Ovary (tissue), 9 donors: ENCODE data around the gene SSBP4. TPM values are rescaled to one million over a fixed set of nuclear protein-coding genes. Genes with fewer than 3 reads are reported as not detected.

ENCODE experiments used
- DNase-seq, 5 donors: peaks; one replicate each; pipeline ENCODE4 v3.0.0-alpha.2; 2019 to 2020
- H3K27ac ChIP-seq, 2 donors: fragments of 200-600 bp; one replicate each; pipeline versions ENCODE4 v1.5.1 to v1.8.0; 2019 to 2022
- H3K27me3 ChIP-seq: fragments of 200-600 bp; one replicate; pipeline ENCODE4 v1.8.0; 2022
- H3K36me3 ChIP-seq: fragments of 200-600 bp; sonication (generic); one replicate; pipeline ENCODE4 v1.5.1; 2019
- H3K4me1 ChIP-seq: one replicate; pipeline ENCODE4 v1.8.1; 2013; ENCODE audit warnings: mild to moderate bottlenecking, moderate library complexity; ENCODE audit not compliant: insufficient read depth
- H3K4me3 ChIP-seq: fragments of 200-600 bp; sonication (generic); one replicate; pipeline ENCODE4 v1.5.1; 2017
- H3K9me3 ChIP-seq, 2 donors: fragments of 200-600 bp in 1 of 2; sonication (generic) in 1 of 2; one replicate each; pipeline versions ENCODE4 v1.5.1 to v1.8.1; 2013 to 2019; ENCODE audit warnings: mild to moderate bottlenecking in 1 of 2, moderate library complexity in 1 of 2
- CTCF ChIP-seq, 3 donors: fragments of 450-650 bp in 2 of 3; fragments of 200-600 bp in 1 of 3; IDR thresholded peaks; one replicate each; pipeline versions ENCODE4 v1.5.1 to v1.8.0; 2016 to 2022; ENCODE audit warnings: antibody characterized with exemption in 3 of 3, mild to moderate bottlenecking in 1 of 3
- EP300 ChIP-seq: sonication (generic); formaldehyde crosslinking; IDR thresholded peaks from one replicate; pipeline ENCODE4 v1.6.1; 2017; ENCODE audit warnings: antibody characterized with exemption
- POLR2A ChIP-seq: fragments of 450-650 bp; IDR thresholded peaks from one replicate; pipeline ENCODE4 v1.6.1; 2017; ENCODE audit warnings: antibody characterized with exemption, mild to moderate bottlenecking, moderate library complexity
- WGBS, 3 donors: extraction: QIAGEN DNeasy Blood & Tissue Kit in 1 of 3; methylation state at CpG; one replicate each; pipeline versions ENCODE4 v1.1.5 to v1.1.7; 2013 to 2017; 5-methylcytosine and 5-hydroxymethylcytosine counted together
- intact Hi-C, 4 donors: fragments of 100-400 bp; cut with DNase I; formaldehyde crosslinking; loops; one replicate each; pipeline versions ENCODE4 v1.11.0 to v1.15.1; 2022 to 2023
- polyA plus RNA-seq, 2 donors: library from polyadenylated mRNA; stranded (reverse); fragments of 200-250 nt in 1 of 2; fragments of 350-450 nt in 1 of 2; fragmentation: Illumina TruSeq in 1 of 2; extraction: RNeasy Lipid Tissue Mini Kit (QIAGEN cat#74804) in 1 of 2; gene quantifications; one replicate each; pipeline ENCODE4 v1.2.3, GENCODE V29; 2013 to 2014
- total RNA-seq, 7 donors: library from RNA; depleted of rRNA in 2 of 7; stranded (reverse); fragments of >200 nt in 2 of 7; fragmentation: NEBNext Ultra II Directional in 3 of 7; extraction: Animal tissue kit (Norgen Biotek cat#: 25700) in 3 of 7; gene quantifications; one replicate each; pipeline versions ENCODE4 v1.1.0 to v1.2.4, GENCODE V29; 2016 to 2023
- donor health status: DM: no; HTN: no; CAD: no; lungs with moderate emphysema.
- donor health status: DM: no; HTN: no; CAD: no.
- donor health status: Bipolar disorder and iron deficiency.
- donor health status: DM: yes; HTN: yes; CAD: no.
- donor health status: DM: no; HTN: no; CAD: no.
- donor health status: DM: yes; HTN: yes; CAD: no.

SSBP4 gene
- total and polyA plus RNA-seq, 9 donors, result 4.6 to 124 (median 88.3) TPM

GRCh38 chr19:18440936-18441803 lies 22.0 kb downstream of the SSBP4 start:
- Histone ChIP-seq H3K27ac (peak overlapping the region in 1 of 2 donors; percentile 90), H3K4me1 (peaks cover 12% of the 10 kb centered on the region), H3K9me3 (no peaks in the 10 kb centered on the region), H3K27me3 (no peaks in the 10 kb centered on the region), H3K4me3 (no peak overlapping the region), H3K36me3 (no peaks in the 10 kb centered on the region)
- TF ChIP-seq POLR2A, result no peak
- TF ChIP-seq CTCF (IDR thresholded peaks at IDR 0.05), result no peak
- TF ChIP-seq EP300, result no peak
- DNase-seq, result peak in 3 of 5 donors; percentile 36 to 67 (median 38)
- 65 to 68% (median 67%) methylated on average over 21 to 23 of the region's 23 CpGs for WGBS, 3 donors
- intact Hi-C loops, result no loop called here

- Histone ChIP-seq H3K9me3 (no peaks in the 10 kb centered on the region), H3K4me1 (peaks cover 9% of the 10 kb centered on the region), H3K27ac (no peak overlapping the region), H3K27me3 (no peaks in the 10 kb centered on the region), H3K4me3 (no peak overlapping the region), H3K36me3 (no peaks in the 10 kb centered on the region)
- DNase-seq, result no peak
- WGBS, 3 donors, result 73 to 78% (median 77%) methylated on average over 5 of the region's 5 CpGs
- no peak for TF ChIP-seq CTCF (IDR thresholded peaks at IDR 0.05)
- TF ChIP-seq POLR2A, result no peak
- no peak for TF ChIP-seq EP300
- intact Hi-C loops, result no loop called here
These were observed 22.9 kb downstream of the SSBP4 start for GRCh38 chr19:18441804-18442788.

GRCh38 chr19:18442941-18443340 lies 23.7 kb downstream of the SSBP4 start:
- DNase-seq, result no peak
- intact Hi-C loops, result no loop called here
- no peaks in the 10 kb centered on the region for H3K27me3 ChIP-seq
- no peaks in the 10 kb centered on the region for H3K36me3 ChIP-seq
- no peak overlapping the region for H3K27ac ChIP-seq
- TF ChIP-seq POLR2A, result no peak
- no peak for TF ChIP-seq CTCF (IDR thresholded peaks at IDR 0.05)
- no peak for TF ChIP-seq EP300
- no peaks in the 10 kb centered on the region for H3K9me3 ChIP-seq
- no peak overlapping the region for H3K4me3 ChIP-seq
- 58 to 66% (median 65%) methylated on average over 12 of the region's 12 CpGs for WGBS, 3 donors
- peaks cover 9% of the 10 kb centered on the region for H3K4me1 ChIP-seq

- intact Hi-C loops, result no loop called here
- H3K4me1 ChIP-seq, result peaks cover 9% of the 10 kb centered on the region
- H3K9me3 ChIP-seq, result no peaks in the 10 kb centered on the region
- WGBS, 3 donors, result 91 to 97% (median 94%) methylated on average over 6 of the region's 6 CpGs
- H3K4me3 ChIP-seq, result no peak overlapping the region
- H3K27ac ChIP-seq, result no peak overlapping the region
- H3K27me3 ChIP-seq, result no peaks in the 10 kb centered on the region
- H3K36me3 ChIP-seq, result no peaks in the 10 kb centered on the region
- DNase-seq, result peak in 1 of 5 donors; percentile 21
- TF ChIP-seq POLR2A (no peak), CTCF (IDR thresholded peaks at IDR 0.05) (no peak), EP300 (no peak)
These were observed 24.2 kb downstream of the SSBP4 start for GRCh38 chr19:18443406-18443805.
